ENCODE measurements around the gene RELA. TPM values are rescaled to one million over a fixed set of nuclear protein-coding genes. Genes with fewer than 3 reads are reported as not detected.

Gene RELA
- total and polyA plus RNA-seq, 2 of the 4 experiments (the other 2 are of a cell fraction): 8.6 to 53.0 TPM

DNA sequence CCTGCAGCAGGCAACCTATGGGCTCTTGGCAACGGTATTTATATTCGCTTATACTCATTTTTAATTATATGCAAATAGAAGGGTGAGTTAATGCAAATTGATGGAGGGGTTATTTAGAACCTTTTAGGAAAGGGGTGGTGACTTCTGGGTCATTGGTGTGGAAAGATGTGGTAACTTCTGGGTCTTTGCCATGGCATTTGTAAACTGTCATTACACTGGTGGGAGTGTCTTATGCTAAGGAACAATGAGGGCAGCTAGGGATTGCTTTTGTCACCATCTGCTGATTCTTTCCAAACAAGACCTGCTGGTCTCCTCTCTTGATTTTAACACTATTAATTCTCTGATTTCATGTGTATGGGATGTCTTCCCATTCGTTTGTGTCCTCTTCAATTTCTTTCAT lies 37.7 kb upstream of the RELA start:
- H3K27ac ChIP-seq (ENCODE audit: insufficient read depth, low read length): no peak overlapping the region
- no peak overlapping the region for H2AK5ac ChIP-seq (ENCODE audit: low read depth, low read length)
- H3K9me3 ChIP-seq (ENCODE audit: control insufficient read depth, insufficient read depth, low read length): no peaks in the 10 kb centered on the region
- no peak overlapping the region for H3K23ac ChIP-seq (ENCODE audit: low read depth, low read length)
- H3K18ac ChIP-seq (ENCODE audit: low read depth, low read length): no peak overlapping the region
- 0 out of 2 replicates have a peak, but pooled peaks cover 2% of the 10 kb centered on the region for H3K9me1 ChIP-seq (ENCODE audit: insufficient read depth, low read length)
- POLR2A ChIA-PET (ENCODE audit: unreplicated experiment): interaction anchor here (0.6 kb wide), 1 partner anchor 198 kb away, joined by 5 read pairs; no protein-coding TSS in a partner anchor
- no peaks in the 10 kb centered on the region for H3K4me1 ChIP-seq (ENCODE audit: control insufficient read depth, insufficient read depth, low read length)
- peaks cover 44% of the 10 kb centered on the region for H3K27me3 ChIP-seq (ENCODE audit: control insufficient read depth, insufficient read depth, low read length)
- CTCF ChIA-PET: no interaction called here
- H2BK15ac ChIP-seq (ENCODE audit: low read depth, low read length): no peak overlapping the region
- no peak overlapping the region for H4K8ac ChIP-seq (ENCODE audit: low read depth in 2 of 2, low read length in 2 of 2)
- H2BK5ac ChIP-seq (ENCODE audit: low read depth, low read length, poor library complexity, severe bottlenecking): no peak overlapping the region
- H3K79me1 ChIP-seq (ENCODE audit: low read depth in 1 of 2, low read length in 2 of 2): no peaks in the 10 kb centered on the region
- no peak overlapping the region for H3K56ac ChIP-seq (ENCODE audit: extremely low read depth, insufficient read depth, low read length)
- DNase-seq (no peak), ATAC-seq (ENCODE audit: low read depth) (no peak)
- no peak overlapping the region for H2AFZ ChIP-seq (replicated peaks; ENCODE audit: low read length, poor library complexity)
- intact Hi-C loops (cut with micrococcal nuclease): no loop called here
- H3K4ac ChIP-seq (ENCODE audit: low read depth, low read length): no peak overlapping the region
- no peak overlapping the region for H4K5ac ChIP-seq (ENCODE audit: low read depth, low read length)
- no peaks in the 10 kb centered on the region for H4K20me1 ChIP-seq (ENCODE audit: insufficient read depth, low read length)
- no peak overlapping the region for H3K9ac ChIP-seq (ENCODE audit: low read depth, low read length)
- H3K4me3 ChIP-seq (ENCODE audit: insufficient read depth, low read depth, low read length): no peak overlapping the region
- H4K91ac ChIP-seq (ENCODE audit: insufficient read depth, low read depth, low read length): no peak overlapping the region
- in situ Hi-C loops (cut with MboI; ENCODE audit: low sequenced_read_pairs): no loop called here
- H3K36me3 ChIP-seq (ENCODE audit: control insufficient read depth, insufficient read depth, low read length): no peaks in the 10 kb centered on the region
- H3K14ac ChIP-seq (replicated peaks; ENCODE audit: low read depth, low read length): no peak overlapping the region
- H3K4me2 ChIP-seq (ENCODE audit: low read depth, low read length): no peak overlapping the region
- H2BK20ac ChIP-seq (ENCODE audit: low read depth, low read length): no peak overlapping the region
- no peak overlapping the region for H2AK9ac ChIP-seq (replicated peaks; ENCODE audit: low read depth, low read length, poor library complexity)
- no peak overlapping the region for H2BK120ac ChIP-seq (ENCODE audit: low read depth, low read length)
- dilution Hi-C loops (cut with HindIII; ENCODE audit: low sequenced_read_pairs, unreplicated experiment): no loop called here
- WGBS, 2 experiments (ENCODE audit: extremely low coverage in 2 of 2, insufficient read length in 1 of 2): no CpG with 5 or more reads among the region's 3 CpGs
- TF ChIP-seq, protein P1, sequence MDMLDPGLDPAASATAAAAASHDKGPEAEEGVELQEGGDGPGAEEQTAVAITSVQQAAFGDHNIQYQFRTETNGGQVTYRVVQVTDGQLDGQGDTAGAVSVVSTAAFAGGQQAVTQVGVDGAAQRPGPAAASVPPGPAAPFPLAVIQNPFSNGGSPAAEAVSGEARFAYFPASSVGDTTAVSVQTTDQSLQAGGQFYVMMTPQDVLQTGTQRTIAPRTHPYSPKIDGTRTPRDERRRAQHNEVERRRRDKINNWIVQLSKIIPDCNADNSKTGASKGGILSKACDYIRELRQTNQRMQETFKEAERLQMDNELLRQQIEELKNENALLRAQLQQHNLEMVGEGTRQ (IDR thresholded peaks at IDR 0.05; ENCODE audit: low read depth, low read length): no peak
- no peak for TF ChIP-seq POLR2A (IDR thresholded peaks at IDR 0.05; ENCODE audit: low read depth, low read length)
- no peak for TF ChIP-seq MXI1 (IDR thresholded peaks at IDR 0.05; ENCODE audit: borderline replicate concordance, low read depth, low read length)
- no peak for TF ChIP-seq MAFK (IDR thresholded peaks at IDR 0.05; ENCODE audit: low read depth, low read length)
- TF ChIP-seq BHLHE40 (IDR thresholded peaks at IDR 0.05; ENCODE audit: low read depth, low read length): no peak
- no peak for TF ChIP-seq CEBPB (IDR thresholded peaks at IDR 0.05; ENCODE audit: low read depth, low read length)
- no peak for TF ChIP-seq RAD21 (IDR thresholded peaks at IDR 0.05; ENCODE audit: low read length)
- no peak for TF ChIP-seq CHD1 (IDR thresholded peaks at IDR 0.05; ENCODE audit: low read depth, low read length)
- TF ChIP-seq SMC3 (IDR thresholded peaks at IDR 0.05; ENCODE audit: low read depth, low read length): no peak
- TF ChIP-seq, protein P2, sequence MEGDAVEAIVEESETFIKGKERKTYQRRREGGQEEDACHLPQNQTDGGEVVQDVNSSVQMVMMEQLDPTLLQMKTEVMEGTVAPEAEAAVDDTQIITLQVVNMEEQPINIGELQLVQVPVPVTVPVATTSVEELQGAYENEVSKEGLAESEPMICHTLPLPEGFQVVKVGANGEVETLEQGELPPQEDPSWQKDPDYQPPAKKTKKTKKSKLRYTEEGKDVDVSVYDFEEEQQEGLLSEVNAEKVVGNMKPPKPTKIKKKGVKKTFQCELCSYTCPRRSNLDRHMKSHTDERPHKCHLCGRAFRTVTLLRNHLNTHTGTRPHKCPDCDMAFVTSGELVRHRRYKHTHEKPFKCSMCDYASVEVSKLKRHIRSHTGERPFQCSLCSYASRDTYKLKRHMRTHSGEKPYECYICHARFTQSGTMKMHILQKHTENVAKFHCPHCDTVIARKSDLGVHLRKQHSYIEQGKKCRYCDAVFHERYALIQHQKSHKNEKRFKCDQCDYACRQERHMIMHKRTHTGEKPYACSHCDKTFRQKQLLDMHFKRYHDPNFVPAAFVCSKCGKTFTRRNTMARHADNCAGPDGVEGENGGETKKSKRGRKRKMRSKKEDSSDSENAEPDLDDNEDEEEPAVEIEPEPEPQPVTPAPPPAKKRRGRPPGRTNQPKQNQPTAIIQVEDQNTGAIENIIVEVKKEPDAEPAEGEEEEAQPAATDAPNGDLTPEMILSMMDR (conservative IDR thresholded peaks at IDR 0.05; ENCODE audit: low read depth, low read length): no peak
- TF ChIP-seq, protein P3, sequence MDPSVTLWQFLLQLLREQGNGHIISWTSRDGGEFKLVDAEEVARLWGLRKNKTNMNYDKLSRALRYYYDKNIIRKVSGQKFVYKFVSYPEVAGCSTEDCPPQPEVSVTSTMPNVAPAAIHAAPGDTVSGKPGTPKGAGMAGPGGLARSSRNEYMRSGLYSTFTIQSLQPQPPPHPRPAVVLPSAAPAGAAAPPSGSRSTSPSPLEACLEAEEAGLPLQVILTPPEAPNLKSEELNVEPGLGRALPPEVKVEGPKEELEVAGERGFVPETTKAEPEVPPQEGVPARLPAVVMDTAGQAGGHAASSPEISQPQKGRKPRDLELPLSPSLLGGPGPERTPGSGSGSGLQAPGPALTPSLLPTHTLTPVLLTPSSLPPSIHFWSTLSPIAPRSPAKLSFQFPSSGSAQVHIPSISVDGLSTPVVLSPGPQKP (IDR thresholded peaks at IDR 0.05; ENCODE audit: borderline replicate concordance, low read depth, low read length): no peak
- TF ChIP-seq NFE2L2 (IDR thresholded peaks at IDR 0.05; ENCODE audit: low read depth, low read length): no peak
- TF ChIP-seq MAZ (IDR thresholded peaks at IDR 0.05; ENCODE audit: borderline replicate concordance, low read depth, low read length): no peak
- TF ChIP-seq FOS (IDR thresholded peaks at IDR 0.05; ENCODE audit: low read depth, low read length): no peak
- BruUV-seq (replicated peaks): no TSS peak
